ENCODE data around the gene PTGDS. TPM values are rescaled to one million over a fixed set of nuclear protein-coding genes. Genes with fewer than 3 reads are reported as not detected.

Gene PTGDS
- total and polyA plus RNA-seq, 2 donors (not counting 1 experiment from before 2014, with no cell fraction given), result 0.13 TPM; not detected in 1

DNA sequence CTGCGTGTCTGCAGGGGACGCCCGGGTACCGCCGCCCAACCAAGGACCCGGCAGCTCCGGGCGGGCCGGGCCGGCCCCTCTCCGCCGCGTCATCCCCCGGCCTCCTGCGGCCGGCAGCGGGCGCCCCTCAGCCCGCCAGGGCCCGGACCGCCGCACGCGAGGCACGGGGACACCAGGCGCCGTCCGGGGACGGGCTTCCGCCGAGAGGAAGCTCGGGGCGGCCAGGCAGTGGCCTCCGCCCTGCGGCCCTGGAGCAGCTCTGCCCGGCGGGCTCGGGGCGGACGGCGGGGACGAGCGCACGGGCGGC lies 33.1 kb upstream of the PTGDS start:
- Mint-ChIP-seq H3K9me3 (ENCODE audit: insufficient read depth) (no peaks in the 10 kb centered on the region), H3K4me1 (peaks cover 9% of the 10 kb centered on the region), H3K27me3 (no peaks in the 10 kb centered on the region), H3K4me3 (peak overlapping the region; percentile 80), H3K27ac (no peak overlapping the region)
- peaks cover 45% of the 10 kb centered on the region for H4K20me1 ChIP-seq (ENCODE audit: control insufficient read depth, insufficient read depth, low read length, poor library complexity, severe bottlenecking)
- no peaks in the 10 kb centered on the region for H3K27me3 ChIP-seq (replicated peaks in 1 of 4; ENCODE audit: control extremely low read depth in 1 of 4, control insufficient read depth in 3 of 4, insufficient read depth in 4 of 4, low read length in 3 of 4)
- H3K4me3 ChIP-seq (ENCODE audit: control extremely low read depth in 1 of 5, extremely low read depth in 1 of 5, insufficient read depth in 1 of 5, low read depth in 2 of 5, low read length in 4 of 5), result peak overlapping the region; percentile 47 to 72 (median 63)
- H2AFZ ChIP-seq (ENCODE audit: insufficient read depth, low read depth, low read length, poor library complexity, severe bottlenecking), result peak overlapping the region; percentile 60
- H3K79me2 ChIP-seq (ENCODE audit: control insufficient read depth, insufficient read depth, low read length), result peaks cover 22% of the 10 kb centered on the region
- intact Hi-C loops (cut with micrococcal nuclease), result loop anchor here (1.0 to 2.0 kb wide), 6 partner anchors 42 to 153 kb away; partner anchors contain the start of genes PAXX, PHPT1, TMEM141 and TRAF2
- WGBS (ENCODE audit: insufficient coverage), result under 1% methylated on average over 45 of the region's 45 CpGs
- H3K4me1 ChIP-seq (ENCODE audit: control insufficient read depth in 2 of 2, insufficient read depth in 2 of 2, low read length in 2 of 2), result peaks cover 8 to 22% of the 10 kb centered on the region in 2 donors
- ChIA-PET CTCF (interaction anchor here (1.0 to 2.4 kb wide), 6 partner anchors 48 to 102 kb away, joined by 3 to 10 read pairs (median 6); partner anchors contain the start of genes AJM1 and PAXX), POLR2A (interaction anchor here (0.6 to 1.0 kb wide), 2 partner anchors 46 to 66 kb away, joined by 3 read pairs; no protein-coding TSS in a partner anchor)
- ATAC-seq (ENCODE audit: low read depth) (peak; percentile 48), DNase-seq (no peak)
- H3K27ac ChIP-seq (ENCODE audit: low read length in 2 of 2), result peak overlapping the region in 1 of 2 donors; percentile 48
- H3K36me3 ChIP-seq (replicated peaks in 1 of 2; ENCODE audit: control extremely low read depth in 1 of 2, control insufficient read depth in 1 of 2, extremely low read depth in 1 of 2, insufficient read depth in 2 of 2, low read length in 1 of 2), result peaks cover 2 to 36% of the 10 kb centered on the region in 2 experiments
- peak overlapping the region; percentile 69 for H3K9ac ChIP-seq (ENCODE audit: low read length)
- TF ChIP-seq, protein P1, sequence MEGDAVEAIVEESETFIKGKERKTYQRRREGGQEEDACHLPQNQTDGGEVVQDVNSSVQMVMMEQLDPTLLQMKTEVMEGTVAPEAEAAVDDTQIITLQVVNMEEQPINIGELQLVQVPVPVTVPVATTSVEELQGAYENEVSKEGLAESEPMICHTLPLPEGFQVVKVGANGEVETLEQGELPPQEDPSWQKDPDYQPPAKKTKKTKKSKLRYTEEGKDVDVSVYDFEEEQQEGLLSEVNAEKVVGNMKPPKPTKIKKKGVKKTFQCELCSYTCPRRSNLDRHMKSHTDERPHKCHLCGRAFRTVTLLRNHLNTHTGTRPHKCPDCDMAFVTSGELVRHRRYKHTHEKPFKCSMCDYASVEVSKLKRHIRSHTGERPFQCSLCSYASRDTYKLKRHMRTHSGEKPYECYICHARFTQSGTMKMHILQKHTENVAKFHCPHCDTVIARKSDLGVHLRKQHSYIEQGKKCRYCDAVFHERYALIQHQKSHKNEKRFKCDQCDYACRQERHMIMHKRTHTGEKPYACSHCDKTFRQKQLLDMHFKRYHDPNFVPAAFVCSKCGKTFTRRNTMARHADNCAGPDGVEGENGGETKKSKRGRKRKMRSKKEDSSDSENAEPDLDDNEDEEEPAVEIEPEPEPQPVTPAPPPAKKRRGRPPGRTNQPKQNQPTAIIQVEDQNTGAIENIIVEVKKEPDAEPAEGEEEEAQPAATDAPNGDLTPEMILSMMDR (IDR thresholded peaks at IDR 0.05), result no peak
- no peak for TF ChIP-seq EZH2 (IDR thresholded peaks at IDR 0.05; ENCODE audit: borderline replicate concordance, insufficient read depth, low read depth, low read length, poor library complexity, severe bottlenecking)
- H3K4me2 ChIP-seq (replicated peaks; ENCODE audit: low read depth, low read length, poor library complexity, severe bottlenecking), result peak overlapping the region; percentile 81
- H3K9me3 ChIP-seq (ENCODE audit: control extremely low read depth in 1 of 3, control insufficient read depth in 2 of 3, insufficient read depth in 1 of 3, low read length in 2 of 3), result no peaks in the 10 kb centered on the region

Measured in B cell (primary cell).